Parathyroid adenoma (tissue), 2 donors: ENCODE measurements around the gene CCP110.
"Not testable (repeated sequence)": the region's sequence is repeated elsewhere in the genome, so short reads cannot be mapped to it uniquely, and the experiment has no call there.

Source experiments
- H2AFZ ChIP-seq: fragments of 300-600 bp; sonication (generic); one replicate; pipeline ENCODE4 v1.7.0; 2017; ENCODE audit warnings: antibody characterized with exemption, mild to moderate bottlenecking
- H3K27ac ChIP-seq: fragments of 300-600 bp; sonication (generic); one replicate; pipeline ENCODE4 v1.7.0; 2017
- H3K27me3 ChIP-seq: fragments of 300-600 bp; sonication (generic); one replicate; pipeline ENCODE4 v1.7.0; 2017; ENCODE audit warnings: low read length; ENCODE audit not compliant: control insufficient read depth, insufficient read depth
- H3K36me3 ChIP-seq: fragments of 300-600 bp; sonication (generic); one replicate; pipeline ENCODE4 v1.7.0; 2017; ENCODE audit warnings: low read length; ENCODE audit not compliant: control insufficient read depth, insufficient read depth
- H3K4me1 ChIP-seq: fragments of 300-600 bp; sonication (generic); one replicate; pipeline ENCODE4 v1.7.0; 2017; ENCODE audit warnings: control low read depth
- H3K4me2 ChIP-seq: fragments of 300-600 bp; sonication (generic); one replicate; pipeline ENCODE4 v1.7.0; 2017; ENCODE audit warnings: low read length
- H3K4me3 ChIP-seq: fragments of 300-600 bp; sonication (generic); one replicate; pipeline ENCODE4 v1.7.0; 2017; ENCODE audit warnings: low read depth, low read length
- H3K79me2 ChIP-seq: fragments of 300-600 bp; sonication (generic); one replicate; pipeline ENCODE4 v1.7.0; 2017; ENCODE audit warnings: control low read depth
- H3K9ac ChIP-seq: fragments of 300-600 bp; sonication (generic); one replicate; pipeline ENCODE4 v1.7.0; 2017; ENCODE audit warnings: mild to moderate bottlenecking
- H3K9me3 ChIP-seq: fragments of 300-600 bp; sonication (generic); one replicate; pipeline ENCODE4 v1.7.0; 2017; ENCODE audit warnings: low read length; ENCODE audit not compliant: control insufficient read depth
- CTCF ChIP-seq: fragments of 300-600 bp; sonication (generic); IDR thresholded peaks from one replicate; pipeline ENCODE4 v1.7.0; 2017; ENCODE audit warnings: antibody characterized with exemption, mild to moderate bottlenecking
- donor health status: primary hyperparathyroidism.

The CCP110 gene

GRCh38 chr16:19542138-19542821, 18.5 kb downstream of the CCP110 start:
- no peak for TF ChIP-seq CTCF
- Histone ChIP-seq H3K9ac (no peak overlapping the region), H3K4me1 (no peaks in the 10 kb centered on the region), H3K79me2 (no peaks in the 10 kb centered on the region), H2AFZ (no peak overlapping the region), H3K27me3 (no peaks in the 10 kb centered on the region), H3K36me3 (no peaks in the 10 kb centered on the region), H3K9me3 (no peaks in the 10 kb centered on the region), H3K4me2 (no peak overlapping the region), H3K27ac (no peak overlapping the region), H3K4me3 (no peak overlapping the region)

- H3K9me3 ChIP-seq, H3K27me3 ChIP-seq, H3K4me3 ChIP-seq, H2AFZ ChIP-seq, H3K9ac ChIP-seq, H3K36me3 ChIP-seq, H3K27ac ChIP-seq, H3K4me1 ChIP-seq, H3K79me2 ChIP-seq, H3K4me2 ChIP-seq: not testable (repeated sequence)
Observed at GRCh38 chr16:19543278-19543996, 19.7 kb downstream of the CCP110 start.

- no peak overlapping the region for H3K9ac ChIP-seq
- no peak for TF ChIP-seq CTCF
- H3K9me3 ChIP-seq: no peaks in the 10 kb centered on the region
- H3K4me1 ChIP-seq: no peaks in the 10 kb centered on the region
- H2AFZ ChIP-seq: no peak overlapping the region
- no peak overlapping the region for H3K27ac ChIP-seq
- no peak overlapping the region for H3K4me2 ChIP-seq
- H3K79me2 ChIP-seq: no peaks in the 10 kb centered on the region
- H3K4me3 ChIP-seq: no peak overlapping the region
- no peaks in the 10 kb centered on the region for H3K36me3 ChIP-seq
- H3K27me3 ChIP-seq: no peaks in the 10 kb centered on the region
Observed at GRCh38 chr16:19548144-19548543, 24.4 kb downstream of the CCP110 start.

GRCh38 chr16:19549673-19550072, 25.9 kb downstream of the CCP110 start:
- no peak overlapping the region for H3K27ac ChIP-seq
- no peaks in the 10 kb centered on the region for H3K4me1 ChIP-seq
- no peak overlapping the region for H3K4me2 ChIP-seq
- H3K4me3 ChIP-seq: no peak overlapping the region
- H3K27me3 ChIP-seq: no peaks in the 10 kb centered on the region
- no peak for TF ChIP-seq CTCF
- H3K36me3 ChIP-seq: no peaks in the 10 kb centered on the region
- H2AFZ ChIP-seq: no peak overlapping the region
- no peaks in the 10 kb centered on the region for H3K79me2 ChIP-seq
- H3K9ac ChIP-seq: no peak overlapping the region
- H3K9me3 ChIP-seq: no peaks in the 10 kb centered on the region

GRCh38 chr16:19555186-19555937, 31.6 kb downstream of the CCP110 start, which contains the start of gene VPS35L:
TSS of gene VPS35L (plus strand) at chr16:19555703. CDS start at chr16:19555730, 27 bp downstream.
- Histone ChIP-seq H3K27me3 (no peaks in the 10 kb centered on the region), H3K4me2 (peak within 1 kb of the TSS; percentile 91), H3K79me2 (peaks cover 12% of the 10 kb centered on the region), H3K4me3 (peak within 1 kb of the TSS; percentile 98), H3K9ac (peak within 1 kb of the TSS; percentile 68), H3K9me3 (no peaks in the 10 kb centered on the region), H2AFZ (peak within 1 kb of the TSS; percentile 100), H3K36me3 (no peaks in the 10 kb centered on the region), H3K4me1 (peaks cover 4% of the 10 kb centered on the region), H3K27ac (peak within 1 kb of the TSS; percentile 83)
- TF ChIP-seq CTCF: peak; percentile 73
